ES-I3 (cell line): ENCODE data around the gene ZFP37.
"Not testable (repeated sequence)": the region's sequence is repeated elsewhere in the genome, so short reads cannot be mapped to it uniquely, and the experiment has no call there.

ENCODE experiments used
- H3K36me3 ChIP-seq: 2 replicates; pipeline ENCODE4 v1.6.1; 2013; ENCODE audit warnings: mild to moderate bottlenecking, low read length, control low read depth, moderate library complexity; ENCODE audit not compliant: insufficient read depth
- H3K4me1 ChIP-seq: 2 replicates; pipeline ENCODE4 v1.6.1; 2013; ENCODE audit warnings: mild to moderate bottlenecking, control low read depth, low read length; ENCODE audit not compliant: insufficient read depth
- H3K9ac ChIP-seq: 2 replicates; pipeline ENCODE4 v1.6.1; 2013; ENCODE audit warnings: low read depth, mild to moderate bottlenecking, low read length, moderate library complexity
- H3K9me3 ChIP-seq: 2 replicates; pipeline ENCODE4 v1.6.1; 2013; ENCODE audit warnings: mild to moderate bottlenecking, low read length, moderate library complexity; ENCODE audit not compliant: control insufficient read depth, insufficient read depth

The ZFP37 gene

DNA sequence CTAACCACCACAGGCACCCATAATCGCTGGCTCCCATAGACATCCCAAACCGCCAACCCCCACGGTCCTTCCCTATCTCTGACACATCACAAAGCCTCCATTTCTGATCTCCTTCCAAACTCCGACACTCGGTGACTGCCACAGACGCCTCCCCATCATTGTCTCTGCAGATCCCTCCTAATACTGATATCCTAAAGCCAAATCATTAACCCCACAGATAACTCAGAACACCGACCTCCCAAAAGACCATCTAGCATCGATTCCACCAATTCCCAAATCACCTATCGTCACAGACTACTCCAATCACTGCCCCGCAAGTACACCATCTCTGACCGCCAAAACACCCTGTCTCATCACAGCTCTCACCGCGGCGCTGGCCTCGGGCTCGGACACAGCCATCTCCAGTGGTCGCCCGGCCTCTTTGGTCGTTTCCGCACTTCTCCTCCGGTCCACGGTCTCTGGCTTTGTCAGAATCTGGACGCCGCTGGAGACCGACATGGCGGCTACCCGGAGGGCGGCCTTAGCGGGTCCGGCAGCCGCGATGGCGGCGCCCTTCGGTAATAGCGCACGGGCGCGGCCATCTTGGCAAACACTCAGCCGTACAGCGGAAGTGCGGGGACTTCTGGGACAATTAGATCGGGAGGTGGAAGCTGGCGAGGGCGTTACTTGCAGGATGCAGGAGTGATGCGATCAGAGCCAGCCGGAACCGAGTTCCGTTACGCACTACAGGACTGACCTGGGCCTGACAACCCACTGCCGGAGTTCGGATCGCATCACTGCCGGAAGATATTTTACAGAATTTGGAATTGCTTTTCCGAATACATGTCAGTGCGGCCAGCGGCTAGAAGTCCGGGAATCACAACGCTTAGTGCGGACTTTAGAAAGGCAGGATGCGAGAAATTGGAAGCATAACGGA lies at the start of gene ZFP37:
ZFP37 (minus strand) TSS at position 534 of the 916 bp plus-strand sequence; CDS start at position 498, 36 bp downstream.
- Histone ChIP-seq H3K36me3 (no peaks in the 10 kb centered on the region), H3K9ac (peak within 1 kb of the TSS; percentile 79), H3K4me1 (no peaks in the 10 kb centered on the region), H3K9me3 (no peaks in the 10 kb centered on the region; the same call in none of the 2 replicates)

DNA sequence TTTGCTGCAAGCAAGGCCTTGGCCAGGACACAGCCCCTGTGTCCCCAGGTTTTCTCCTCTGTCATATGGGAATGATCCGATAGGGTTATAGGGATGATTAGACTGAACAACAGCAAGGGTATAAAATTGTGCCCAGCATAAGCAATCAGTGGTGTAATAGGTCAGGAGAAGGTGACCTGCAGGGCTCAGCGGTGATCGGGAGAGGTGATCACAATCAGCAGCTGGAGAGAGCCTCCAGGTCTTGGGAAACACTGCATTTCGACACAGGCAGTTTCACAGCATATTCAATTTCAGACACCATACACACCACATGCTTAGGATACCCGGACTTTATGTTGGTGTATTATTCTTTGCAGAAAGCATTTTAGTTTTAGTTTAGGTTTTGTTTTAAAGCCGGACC lies 48.8 kb upstream of the ZFP37 start:
- H3K9me3 ChIP-seq, H3K9ac ChIP-seq, H3K4me1 ChIP-seq, H3K36me3 ChIP-seq: not testable (repeated sequence)

DNA sequence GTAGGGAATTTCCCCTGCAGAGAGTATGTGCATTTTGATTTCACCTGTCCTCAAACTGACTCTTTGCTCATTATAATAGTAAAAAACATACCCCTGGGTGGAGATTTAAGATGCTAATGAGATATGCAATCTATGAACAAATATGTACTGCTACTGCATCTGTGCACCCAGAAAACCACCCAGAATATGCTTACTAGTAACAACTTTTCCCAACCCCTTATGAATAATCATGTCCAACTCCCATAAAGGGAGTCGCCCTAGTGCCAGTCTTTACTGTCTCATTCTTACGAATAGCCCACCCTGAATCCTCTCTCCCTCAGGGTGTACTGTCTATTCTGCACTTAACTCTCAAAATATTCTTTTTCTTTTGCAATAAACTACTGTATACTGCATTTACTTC lies 39.0 kb upstream of the ZFP37 start:
- Histone ChIP-seq H3K36me3 (no peaks in the 10 kb centered on the region), H3K9ac (no peak overlapping the region), H3K4me1 (no peaks in the 10 kb centered on the region), H3K9me3 (no peaks in the 10 kb centered on the region)

DNA sequence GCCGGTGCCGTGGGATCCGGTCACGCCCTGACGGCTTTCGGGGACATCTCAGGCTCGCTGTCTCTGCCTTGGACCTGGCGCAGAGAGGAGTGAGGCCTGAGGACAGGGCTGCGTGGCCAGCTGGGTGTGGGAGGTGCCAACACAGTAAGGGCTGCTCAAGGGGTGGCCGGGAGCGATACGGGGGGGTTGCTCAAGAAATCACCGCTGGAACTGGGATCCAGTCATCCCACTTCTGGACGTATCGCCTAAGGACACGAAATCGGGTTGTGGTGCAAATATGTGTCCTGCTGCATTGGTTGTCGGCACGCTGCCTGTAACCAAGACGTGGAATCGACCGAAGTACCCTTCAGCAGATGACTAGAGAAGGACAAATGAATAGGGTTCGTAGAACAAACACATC lies 33.4 kb upstream of the ZFP37 start:
- not testable (repeated sequence) for H3K36me3 ChIP-seq, H3K9ac ChIP-seq, H3K4me1 ChIP-seq, H3K9me3 ChIP-seq

- not testable (repeated sequence) for H3K4me1 ChIP-seq, H3K36me3 ChIP-seq, H3K9ac ChIP-seq, H3K9me3 ChIP-seq
Observed at GRCh38 chr9:113089143-113089505, 32.6 kb upstream of the ZFP37 start.

DNA sequence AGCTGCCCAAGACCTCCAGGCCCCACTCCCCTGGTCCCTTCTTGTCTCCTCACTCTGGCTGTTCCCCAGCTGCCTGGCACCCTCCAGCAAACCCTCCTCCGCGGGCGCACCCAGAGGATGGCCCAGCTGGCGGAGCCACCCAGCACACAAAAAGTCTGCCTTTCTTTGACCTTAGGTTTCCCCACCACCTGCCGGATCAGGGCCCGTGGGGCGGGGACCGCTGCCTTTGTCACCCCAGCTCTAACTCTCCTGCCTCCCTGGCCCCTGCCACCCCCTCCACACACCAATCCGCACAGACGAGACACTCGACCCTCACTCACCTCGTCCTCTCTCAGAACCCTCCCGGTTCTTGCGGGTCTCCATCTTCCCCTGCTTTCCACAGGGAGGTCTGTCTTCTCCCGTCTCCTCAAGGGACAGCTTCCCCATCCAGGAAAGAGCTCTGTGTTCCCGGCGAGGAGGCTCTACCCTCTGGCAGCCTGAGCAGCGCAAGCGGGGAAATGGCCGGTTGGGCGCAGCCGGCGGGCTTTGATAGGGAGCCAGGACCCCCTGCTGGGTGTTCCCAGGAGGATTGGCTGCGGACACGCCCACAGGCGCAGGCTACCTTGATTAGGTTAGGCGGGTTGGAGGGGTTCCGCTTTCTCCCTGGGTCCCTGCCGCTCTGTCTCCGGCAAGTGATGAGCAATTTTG lies 32.1 kb upstream of the ZFP37 start:
- not testable (repeated sequence) for H3K9me3 ChIP-seq, H3K36me3 ChIP-seq, H3K9ac ChIP-seq, H3K4me1 ChIP-seq

GRCh38 chr9:113062932-113063310 lies 6.4 kb upstream of the ZFP37 start:
- H3K9ac ChIP-seq, H3K4me1 ChIP-seq: not testable (repeated sequence)

GRCh38 chr9:113062256-113062931 lies 5.9 kb upstream of the ZFP37 start:
- not testable (repeated sequence) for H3K9ac ChIP-seq, H3K36me3 ChIP-seq, H3K4me1 ChIP-seq, H3K9me3 ChIP-seq

More at GRCh38 chr9:113062932-113063310, 6.4 kb upstream of the ZFP37 start:
- not testable (repeated sequence) for H3K9me3 ChIP-seq, H3K36me3 ChIP-seq

DNA sequence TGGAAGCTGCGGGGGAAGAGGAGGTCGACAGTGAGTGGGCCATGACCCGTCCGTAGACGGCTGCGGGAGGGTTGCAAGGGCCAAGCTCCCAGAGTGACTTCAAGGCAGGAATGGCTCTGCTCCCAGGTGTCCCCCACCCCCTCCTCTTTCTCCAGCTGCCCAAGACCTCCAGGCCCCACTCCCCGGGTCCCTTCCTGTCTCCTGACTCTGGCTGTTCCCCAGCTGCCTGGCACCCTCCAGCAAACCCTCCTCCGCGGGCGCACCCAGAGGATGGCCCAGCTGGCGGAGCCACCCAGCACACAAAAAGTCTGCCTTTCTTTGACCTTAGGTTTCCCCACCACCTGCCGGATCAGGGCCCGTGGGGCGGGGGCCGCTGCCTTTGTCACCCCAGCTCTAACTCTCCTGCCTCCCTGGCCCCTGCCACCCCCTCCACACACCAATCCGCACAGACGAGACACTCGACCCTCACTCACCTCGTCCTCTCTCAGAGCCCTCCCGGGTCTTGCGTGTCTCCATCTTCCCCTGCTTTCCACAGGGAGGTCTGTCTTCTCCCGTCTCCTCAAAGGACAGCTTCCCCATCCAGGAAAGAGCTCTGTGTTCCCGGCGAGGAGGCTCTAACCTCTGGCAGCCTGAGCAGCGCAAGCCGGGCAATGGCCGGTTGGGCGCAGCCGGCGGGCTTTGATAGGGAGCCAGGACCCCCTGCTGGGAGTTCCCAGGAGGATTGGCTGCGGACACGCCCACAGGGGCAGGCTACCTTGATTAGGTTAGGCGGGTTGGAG lies 4.7 kb upstream of the ZFP37 start:
- not testable (repeated sequence) for H3K4me1 ChIP-seq, H3K9ac ChIP-seq, H3K36me3 ChIP-seq, H3K9me3 ChIP-seq

GRCh38 chr9:113059581-113060284 lies 3.2 kb upstream of the ZFP37 start:
- peak overlapping the region; percentile 15; the same call in 1 of the 2 replicates for H3K9ac ChIP-seq
- not testable (repeated sequence) for H3K9me3 ChIP-seq, H3K4me1 ChIP-seq, H3K36me3 ChIP-seq

- peak overlapping the region; percentile 79; the same call in 1 of the 2 replicates for H3K9ac ChIP-seq
- no peaks in the 10 kb centered on the region for H3K36me3 ChIP-seq
- H3K4me1 ChIP-seq = no peaks in the 10 kb centered on the region
- H3K9me3 ChIP-seq = no peaks in the 10 kb centered on the region; the same call in none of the 2 replicates
Observed at GRCh38 chr9:113057193-113057592, 669 bp upstream of the ZFP37 start.

GRCh38 chr9:113042884-113043657 lies 13.5 kb downstream of the ZFP37 start:
- no peaks in the 10 kb centered on the region for H3K4me1 ChIP-seq
- H3K9me3 ChIP-seq = peaks cover 57% of the 10 kb centered on the region
- peaks cover 16% of the 10 kb centered on the region; the same call in 1 of the 2 replicates for H3K36me3 ChIP-seq
- H3K9ac ChIP-seq = no peak overlapping the region

- Histone ChIP-seq H3K4me1 (no peaks in the 10 kb centered on the region), H3K36me3 (no peaks in the 10 kb centered on the region), H3K9me3 (no peaks in the 10 kb centered on the region; the same call in none of the 2 replicates), H3K9ac (no peak overlapping the region)
Observed at GRCh38 chr9:113026200-113026599, 30.3 kb downstream of the ZFP37 start.
